GM19467 (cell line): ENCODE data around the gene OBSCN.
"Not testable (repeated sequence)": the region's sequence is repeated elsewhere in the genome, so short reads cannot be mapped to it uniquely, and the experiment has no call there.

Source experiments
- ATAC-seq: cut with Tn5 transposase; IDR thresholded peaks from one replicate; pipeline ENCODE4 v1.9.1; 2021; ENCODE audit warnings: mild to moderate bottlenecking, moderate library complexity; ENCODE audit not compliant: unreplicated experiment

Gene OBSCN

GRCh38 chr1:228212415-228212965 is 4.6 kb downstream of the OBSCN start:
- no peak for ATAC-seq

DNA sequence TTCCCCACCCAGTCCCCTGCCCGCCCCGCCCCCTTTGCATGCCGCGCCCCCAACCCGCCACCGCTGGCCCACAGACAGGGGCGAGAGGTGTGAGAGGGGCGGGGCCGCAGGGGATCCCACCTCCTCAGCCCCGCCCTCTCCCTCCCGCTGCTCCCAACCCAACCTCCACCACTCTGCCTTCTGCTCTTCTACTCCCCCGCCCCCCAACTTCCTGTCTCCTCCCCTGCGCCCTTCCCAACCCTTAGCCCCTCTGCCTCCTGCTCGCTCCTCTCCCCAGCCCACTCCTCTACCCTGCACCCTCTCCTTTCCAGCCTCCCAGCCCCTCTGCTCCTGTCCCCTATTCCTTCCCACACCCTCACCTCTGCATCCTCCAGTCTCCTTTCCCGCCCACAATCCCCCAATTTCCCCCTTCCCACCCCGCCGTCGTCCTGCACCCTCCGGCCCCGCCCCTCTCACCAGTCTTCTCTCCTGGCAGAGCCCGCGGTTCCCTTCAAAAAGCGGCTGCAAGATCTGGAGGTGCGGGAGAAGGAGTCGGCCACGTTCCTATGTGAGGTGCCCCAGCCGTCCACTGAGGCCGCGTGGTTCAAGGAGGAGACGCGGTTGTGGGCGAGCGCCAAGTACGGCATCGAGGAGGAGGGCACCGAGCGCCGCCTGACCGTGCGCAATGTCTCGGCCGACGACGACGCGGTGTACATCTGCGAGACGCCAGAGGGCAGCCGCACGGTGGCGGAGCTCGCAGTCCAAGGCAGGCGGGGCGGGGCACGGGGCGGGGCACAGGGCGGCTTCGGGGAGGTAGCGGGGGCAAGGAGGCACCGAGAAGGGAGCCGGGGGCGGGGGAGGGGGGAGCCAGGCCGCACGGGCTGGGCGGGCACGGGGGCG is 5.4 kb downstream of the OBSCN start:
- peak; percentile 96 for ATAC-seq

- no peak for ATAC-seq
Observed at GRCh38 chr1:228213917-228214808, 6.3 kb downstream of the OBSCN start.

- ATAC-seq = no peak
Observed at GRCh38 chr1:228214921-228215662, 7.2 kb downstream of the OBSCN start.

DNA sequence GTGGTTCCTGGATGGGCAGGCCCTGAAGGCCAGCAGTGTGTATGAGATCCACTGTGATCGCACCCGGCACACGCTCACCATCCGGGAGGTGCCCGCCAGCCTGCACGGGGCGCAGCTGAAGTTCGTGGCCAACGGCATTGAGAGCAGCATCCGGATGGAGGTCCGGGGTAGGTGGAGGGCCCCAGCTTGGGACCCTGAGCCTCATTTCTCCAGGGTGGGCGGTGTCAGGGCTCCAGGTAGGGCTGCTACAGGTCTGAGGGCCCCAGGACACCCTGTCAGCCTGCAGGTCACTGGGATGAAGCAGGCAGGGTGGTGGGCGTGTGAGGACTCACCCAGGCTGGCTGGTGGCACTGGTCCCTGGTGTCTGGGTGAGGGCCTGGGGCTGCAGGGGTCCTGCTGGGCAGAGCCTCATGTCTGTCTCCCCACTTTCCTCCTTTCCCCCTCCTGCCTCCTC is 7.8 kb downstream of the OBSCN start:
- ATAC-seq = no peak

- no peak for ATAC-seq
Observed at GRCh38 chr1:228216371-228217320, 8.8 kb downstream of the OBSCN start.

- ATAC-seq = no peak
Observed at GRCh38 chr1:228217551-228218344, 9.9 kb downstream of the OBSCN start.

- no peak for ATAC-seq
Observed at GRCh38 chr1:228218513-228219244, 10.8 kb downstream of the OBSCN start.

- no peak for ATAC-seq
Observed at GRCh38 chr1:228219245-228219961, 11.6 kb downstream of the OBSCN start.

DNA sequence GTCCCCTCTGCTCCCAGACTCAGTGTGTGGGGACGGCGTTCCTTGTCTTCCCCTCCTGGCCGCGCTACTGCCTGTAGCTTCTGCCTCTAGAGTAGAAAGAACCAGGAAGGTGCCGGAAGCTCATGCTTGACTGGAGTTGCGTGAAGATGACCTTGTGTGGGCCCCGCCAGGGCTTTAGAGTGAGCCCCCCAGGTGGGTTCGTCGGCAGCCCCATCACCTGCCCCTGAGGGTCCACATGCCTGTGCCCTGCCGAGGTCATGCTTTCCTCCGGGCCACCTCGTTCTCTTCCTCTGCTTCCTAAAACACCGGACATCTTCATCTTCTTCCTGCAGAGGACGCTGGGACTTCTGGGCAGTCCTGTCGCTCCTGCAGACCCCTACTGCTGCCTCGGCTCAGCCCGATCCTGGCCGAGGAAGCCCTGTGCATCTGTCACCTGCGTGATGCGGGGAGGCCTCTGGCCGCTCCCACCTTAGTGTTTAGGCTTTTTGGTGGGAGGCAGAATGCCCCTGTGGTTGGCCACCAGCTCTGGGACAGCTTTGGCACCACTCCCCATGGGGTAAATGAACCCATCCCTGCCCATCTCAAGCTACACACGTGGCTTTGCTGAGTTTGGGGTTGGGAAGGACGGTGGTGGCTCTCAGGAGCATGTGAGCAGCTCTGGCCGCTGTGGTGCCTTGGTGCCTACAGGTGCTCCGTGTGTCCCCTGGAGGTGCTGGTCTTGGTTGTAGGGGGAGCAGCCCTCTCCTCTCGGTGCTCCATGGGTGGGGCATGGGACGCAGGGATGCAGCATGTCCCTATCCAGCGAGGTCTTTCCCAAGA is 12.3 kb downstream of the OBSCN start:
- no peak for ATAC-seq

GRCh38 chr1:228221097-228221496 is 13.3 kb downstream of the OBSCN start:
- not testable (repeated sequence) for ATAC-seq

GRCh38 chr1:228222548-228222947 is 14.7 kb downstream of the OBSCN start:
- ATAC-seq = no peak

GRCh38 chr1:228224198-228225164 is 16.6 kb downstream of the OBSCN start:
- no peak for ATAC-seq

DNA sequence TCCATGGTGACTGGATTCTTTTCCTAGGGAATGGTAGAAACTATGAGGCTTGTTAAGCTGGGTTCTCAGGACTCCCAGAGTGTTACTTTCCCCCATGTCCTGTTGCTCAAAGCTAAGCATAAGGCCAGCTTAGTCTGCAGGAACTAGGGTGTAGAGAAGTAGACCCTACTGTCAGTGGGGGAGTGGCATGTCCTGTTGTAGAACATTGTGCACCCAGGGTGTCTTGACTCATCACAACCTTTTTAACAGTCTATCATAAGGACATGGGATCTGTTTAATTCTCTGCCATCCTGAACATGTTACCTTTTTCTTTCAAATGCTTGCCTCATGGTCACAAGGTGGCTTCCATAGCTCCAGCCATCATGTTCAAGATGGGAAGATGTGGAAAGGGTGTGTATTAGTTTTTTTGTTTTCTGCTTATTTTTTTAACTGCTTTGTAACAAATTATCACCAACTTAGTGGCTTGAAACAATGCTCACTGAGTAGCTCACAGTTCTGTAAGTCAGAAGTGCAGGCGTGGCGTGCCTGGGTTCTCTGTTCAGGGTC is 17.4 kb downstream of the OBSCN start:
- no peak for ATAC-seq

DNA sequence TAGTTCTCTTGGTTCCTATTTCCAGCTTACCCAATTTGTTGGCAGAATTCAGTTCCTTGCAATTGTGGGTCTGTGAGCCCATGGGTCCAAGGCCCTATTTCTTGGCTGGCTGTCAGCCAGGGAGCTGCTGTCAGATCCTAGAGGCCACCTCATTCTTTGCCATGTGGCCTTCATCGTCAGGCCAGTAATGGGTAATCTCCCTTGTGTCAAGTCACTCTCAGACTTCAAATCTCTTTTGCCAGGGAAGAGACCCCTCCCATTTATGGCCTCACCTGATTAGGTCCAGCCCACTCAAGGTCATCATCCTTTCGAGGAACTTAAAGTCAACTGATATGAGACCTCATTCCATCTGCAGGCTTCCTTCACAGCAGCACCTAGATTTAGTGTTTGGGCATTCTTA is 17.9 kb downstream of the OBSCN start:
- ATAC-seq = no peak
